Panc1 (cell line): ENCODE data around the gene SLC4A7.

ENCODE experiments used
- TF ChIP-seq, protein P1 (sequence below), 2 experiments: IDR thresholded peaks; 2 replicates each; pipeline ENCODE4 v1.6.1; 2011 to 2012; ENCODE audit warnings: low read depth in 2 of 2, control low read depth in 1 of 2, low read length in 1 of 2, mild to moderate bottlenecking in 1 of 2, moderate library complexity in 1 of 2; ENCODE audit not compliant: insufficient read depth in 1 of 2
- TF ChIP-seq, protein P2 (sequence below): fragments of 450-650 bp; IDR thresholded peaks from 2 replicates; pipeline ENCODE4 v1.5.1; 2017; ENCODE audit warnings: mild to moderate bottlenecking

DNA sequence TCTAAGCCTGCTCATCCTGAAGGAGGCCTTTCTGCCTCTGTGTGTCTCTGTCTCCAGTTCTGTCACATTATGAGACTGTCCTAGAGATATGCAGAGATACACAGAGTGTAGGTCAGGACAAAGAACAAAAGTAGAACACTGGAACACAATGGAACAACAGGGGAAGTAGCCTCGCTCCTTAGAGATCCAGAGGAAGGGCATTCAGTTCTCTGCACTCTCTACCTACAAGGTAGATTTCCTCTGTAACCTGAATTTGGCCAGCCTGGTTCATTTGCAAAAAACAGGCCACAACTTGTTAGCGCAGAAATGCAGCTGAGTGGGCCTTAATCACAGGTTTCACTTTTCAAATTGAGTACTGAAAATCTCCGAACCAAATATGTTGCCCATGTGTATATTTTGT, 134.4 kb downstream of the SLC4A7 start:
- TF ChIP-seq, protein P1, sequence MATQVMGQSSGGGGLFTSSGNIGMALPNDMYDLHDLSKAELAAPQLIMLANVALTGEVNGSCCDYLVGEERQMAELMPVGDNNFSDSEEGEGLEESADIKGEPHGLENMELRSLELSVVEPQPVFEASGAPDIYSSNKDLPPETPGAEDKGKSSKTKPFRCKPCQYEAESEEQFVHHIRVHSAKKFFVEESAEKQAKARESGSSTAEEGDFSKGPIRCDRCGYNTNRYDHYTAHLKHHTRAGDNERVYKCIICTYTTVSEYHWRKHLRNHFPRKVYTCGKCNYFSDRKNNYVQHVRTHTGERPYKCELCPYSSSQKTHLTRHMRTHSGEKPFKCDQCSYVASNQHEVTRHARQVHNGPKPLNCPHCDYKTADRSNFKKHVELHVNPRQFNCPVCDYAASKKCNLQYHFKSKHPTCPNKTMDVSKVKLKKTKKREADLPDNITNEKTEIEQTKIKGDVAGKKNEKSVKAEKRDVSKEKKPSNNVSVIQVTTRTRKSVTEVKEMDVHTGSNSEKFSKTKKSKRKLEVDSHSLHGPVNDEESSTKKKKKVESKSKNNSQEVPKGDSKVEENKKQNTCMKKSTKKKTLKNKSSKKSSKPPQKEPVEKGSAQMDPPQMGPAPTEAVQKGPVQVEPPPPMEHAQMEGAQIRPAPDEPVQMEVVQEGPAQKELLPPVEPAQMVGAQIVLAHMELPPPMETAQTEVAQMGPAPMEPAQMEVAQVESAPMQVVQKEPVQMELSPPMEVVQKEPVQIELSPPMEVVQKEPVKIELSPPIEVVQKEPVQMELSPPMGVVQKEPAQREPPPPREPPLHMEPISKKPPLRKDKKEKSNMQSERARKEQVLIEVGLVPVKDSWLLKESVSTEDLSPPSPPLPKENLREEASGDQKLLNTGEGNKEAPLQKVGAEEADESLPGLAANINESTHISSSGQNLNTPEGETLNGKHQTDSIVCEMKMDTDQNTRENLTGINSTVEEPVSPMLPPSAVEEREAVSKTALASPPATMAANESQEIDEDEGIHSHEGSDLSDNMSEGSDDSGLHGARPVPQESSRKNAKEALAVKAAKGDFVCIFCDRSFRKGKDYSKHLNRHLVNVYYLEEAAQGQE (IDR thresholded peaks at IDR 0.05; ENCODE audit: insufficient read depth in 1 of 2, low read depth in 2 of 2, low read length in 1 of 2) = no peak
- TF ChIP-seq, protein P2, sequence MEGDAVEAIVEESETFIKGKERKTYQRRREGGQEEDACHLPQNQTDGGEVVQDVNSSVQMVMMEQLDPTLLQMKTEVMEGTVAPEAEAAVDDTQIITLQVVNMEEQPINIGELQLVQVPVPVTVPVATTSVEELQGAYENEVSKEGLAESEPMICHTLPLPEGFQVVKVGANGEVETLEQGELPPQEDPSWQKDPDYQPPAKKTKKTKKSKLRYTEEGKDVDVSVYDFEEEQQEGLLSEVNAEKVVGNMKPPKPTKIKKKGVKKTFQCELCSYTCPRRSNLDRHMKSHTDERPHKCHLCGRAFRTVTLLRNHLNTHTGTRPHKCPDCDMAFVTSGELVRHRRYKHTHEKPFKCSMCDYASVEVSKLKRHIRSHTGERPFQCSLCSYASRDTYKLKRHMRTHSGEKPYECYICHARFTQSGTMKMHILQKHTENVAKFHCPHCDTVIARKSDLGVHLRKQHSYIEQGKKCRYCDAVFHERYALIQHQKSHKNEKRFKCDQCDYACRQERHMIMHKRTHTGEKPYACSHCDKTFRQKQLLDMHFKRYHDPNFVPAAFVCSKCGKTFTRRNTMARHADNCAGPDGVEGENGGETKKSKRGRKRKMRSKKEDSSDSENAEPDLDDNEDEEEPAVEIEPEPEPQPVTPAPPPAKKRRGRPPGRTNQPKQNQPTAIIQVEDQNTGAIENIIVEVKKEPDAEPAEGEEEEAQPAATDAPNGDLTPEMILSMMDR = no peak
